Urinary bladder (tissue), 4 donors: ENCODE measurements around the gene TBC1D19. TPM values are rescaled to one million over a fixed set of nuclear protein-coding genes. Genes with fewer than 3 reads are reported as not detected.

Source experiments
- DNase-seq: peaks from one replicate; pipeline ENCODE4 v3.0.0-alpha.2; 2015; ENCODE audit errors: extremely low spot score
- H3K27ac ChIP-seq: one replicate; pipeline ENCODE4 v1.5.1; 2013; ENCODE audit warnings: low read depth, mild to moderate bottlenecking, moderate library complexity
- H3K36me3 ChIP-seq: one replicate; pipeline ENCODE4 v1.6.1; 2013; ENCODE audit warnings: mild to moderate bottlenecking, moderate library complexity; ENCODE audit not compliant: insufficient read depth
- H3K4me1 ChIP-seq: one replicate; pipeline ENCODE4 v1.6.1; 2013; ENCODE audit warnings: mild to moderate bottlenecking, moderate library complexity; ENCODE audit not compliant: insufficient read depth
- H3K4me3 ChIP-seq: one replicate; pipeline ENCODE4 v1.5.1; 2013; ENCODE audit warnings: low read depth, low read length
- WGBS: extraction: QIAGEN DNeasy Blood & Tissue Kit; methylation state at CpG from one replicate; pipeline ENCODE4 v1.1.7; 2013; 5-methylcytosine and 5-hydroxymethylcytosine counted together
- polyA plus RNA-seq: library from polyadenylated mRNA; stranded (reverse); fragments of 200-250 nt; gene quantifications from one replicate; pipeline ENCODE4 v1.2.3, GENCODE V29; 2013
- total RNA-seq: library from RNA; depleted of rRNA; stranded (reverse); fragments of >200 nt; gene quantifications from one replicate; pipeline ENCODE4 v1.2.3, GENCODE V29; 2014
- donor health status: healthy with polysubstance abuse.
- donor health status: healthy.

TBC1D19 gene
- total and polyA plus RNA-seq, 2 donors, result 7.2 to 77.0 TPM

DNA sequence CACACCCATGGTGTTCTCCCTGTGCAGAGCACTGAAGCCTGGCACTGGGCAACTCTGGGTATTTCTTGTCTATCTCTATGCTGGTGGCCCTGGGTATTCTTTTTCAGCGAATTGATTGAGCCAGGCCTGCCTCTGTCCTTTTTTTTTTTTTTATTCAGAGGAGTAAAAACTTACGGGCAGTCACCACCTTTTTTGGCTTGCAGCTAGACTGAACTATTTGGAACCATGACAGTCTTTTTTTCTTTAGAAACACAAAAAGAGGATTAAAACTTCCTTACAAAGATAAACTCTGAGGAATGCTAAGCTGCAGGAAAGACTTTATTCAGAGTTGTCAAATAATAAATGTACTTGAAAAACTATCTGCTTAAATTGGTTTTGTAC lies 157.6 kb downstream of the TBC1D19 start:
- Histone ChIP-seq H3K36me3 (no peaks in the 10 kb centered on the region), H3K4me3 (no peak overlapping the region), H3K4me1 (no peaks in the 10 kb centered on the region), H3K27ac (no peak overlapping the region)
- DNase-seq, result no peak
- 30% methylated on average over 2 of the region's 2 CpGs for WGBS

DNA sequence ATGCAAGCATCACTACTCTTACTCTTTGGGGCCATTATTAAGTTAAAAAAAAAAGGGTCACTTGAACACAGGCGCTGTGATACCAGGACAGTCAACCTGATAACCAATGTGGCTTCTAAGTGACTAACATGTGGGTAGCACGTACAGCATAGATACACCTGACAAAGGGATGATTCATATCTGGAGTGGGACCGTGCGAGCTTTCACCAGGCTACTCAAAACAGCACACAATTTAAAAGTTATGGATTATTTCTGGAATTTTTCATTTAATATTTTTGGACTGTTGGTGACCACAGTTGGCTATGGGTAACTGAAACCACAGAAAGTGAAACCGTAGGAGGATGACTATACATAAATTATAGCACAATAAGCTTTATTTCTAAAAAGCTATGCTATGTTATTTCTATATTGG lies 162.9 kb downstream of the TBC1D19 start:
- Histone ChIP-seq H3K4me1 (no peaks in the 10 kb centered on the region), H3K27ac (no peak overlapping the region), H3K4me3 (no peak overlapping the region), H3K36me3 (peaks cover 2% of the 10 kb centered on the region)
- DNase-seq, result no peak
- 90% methylated on average over 5 of the region's 5 CpGs for WGBS

- H3K4me1 ChIP-seq, result no peaks in the 10 kb centered on the region
- H3K4me3 ChIP-seq, result no peak overlapping the region
- no peak for DNase-seq
- peaks cover 2% of the 10 kb centered on the region for H3K36me3 ChIP-seq
- H3K27ac ChIP-seq, result no peak overlapping the region
Observed at GRCh38 chr4:26748811-26749210, 164.9 kb downstream of the TBC1D19 start.

- WGBS, result 92% methylated on average over 2 of the region's 2 CpGs
- Histone ChIP-seq H3K4me1 (no peaks in the 10 kb centered on the region), H3K36me3 (peaks cover 2% of the 10 kb centered on the region), H3K4me3 (no peak overlapping the region), H3K27ac (no peak overlapping the region)
- no peak for DNase-seq
Observed at GRCh38 chr4:26749867-26750266, 166.0 kb downstream of the TBC1D19 start.

DNA sequence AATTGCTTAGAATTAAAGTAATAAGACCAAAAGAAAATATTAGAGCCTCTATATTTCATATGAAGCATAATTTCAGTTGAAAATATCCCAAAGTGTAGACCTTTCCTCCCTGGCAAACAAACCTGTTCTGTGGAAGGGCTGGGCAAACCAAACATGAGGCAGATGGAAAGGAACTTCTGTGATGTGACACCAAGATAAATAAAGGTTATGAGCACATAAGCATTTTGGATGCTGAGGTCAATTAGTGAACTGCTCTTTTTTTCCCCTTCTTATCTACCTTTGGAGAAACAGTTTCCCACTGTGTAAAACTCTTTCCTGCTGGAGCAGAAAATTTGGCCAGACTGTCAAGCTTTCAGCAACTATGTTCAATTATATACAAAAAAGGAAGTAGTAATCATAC lies 167.1 kb downstream of the TBC1D19 start:
- no peaks in the 10 kb centered on the region for H3K4me1 ChIP-seq
- no peak overlapping the region for H3K4me3 ChIP-seq
- no peak for DNase-seq
- H3K36me3 ChIP-seq, result peaks cover 2% of the 10 kb centered on the region
- H3K27ac ChIP-seq, result no peak overlapping the region

DNA sequence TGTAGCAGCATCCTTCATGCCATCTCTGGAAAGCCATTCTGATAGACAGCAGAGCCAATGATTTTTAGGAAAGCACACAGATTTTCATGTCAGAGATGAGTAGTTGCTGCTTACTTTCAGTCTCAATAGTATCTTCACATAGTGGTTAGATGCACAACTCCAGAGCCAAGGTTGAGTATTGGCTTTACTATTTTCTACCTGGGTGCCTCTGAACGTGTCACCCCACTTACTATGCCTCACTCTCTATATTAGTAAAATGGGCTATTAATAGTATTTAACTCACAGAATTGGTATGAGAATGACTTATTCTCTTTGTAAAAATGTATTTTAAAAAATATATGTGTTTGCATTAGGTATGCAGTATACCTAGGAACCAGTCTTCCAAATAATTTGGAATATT lies 168.0 kb downstream of the TBC1D19 start:
- H3K36me3 ChIP-seq, result peaks cover under 1% of the 10 kb centered on the region
- DNase-seq, result no peak
- no peak overlapping the region for H3K4me3 ChIP-seq
- H3K4me1 ChIP-seq, result no peaks in the 10 kb centered on the region
- no peak overlapping the region for H3K27ac ChIP-seq
- WGBS, result 93% methylated on average over 1 of the region's 1 CpG

- no peaks in the 10 kb centered on the region for H3K36me3 ChIP-seq
- H3K27ac ChIP-seq, result no peak overlapping the region
- no peak for DNase-seq
- WGBS, result 94% methylated on average over 2 of the region's 2 CpGs
- no peak overlapping the region for H3K4me3 ChIP-seq
- H3K4me1 ChIP-seq, result no peaks in the 10 kb centered on the region
Observed at GRCh38 chr4:26753187-26753586, 169.3 kb downstream of the TBC1D19 start.

DNA sequence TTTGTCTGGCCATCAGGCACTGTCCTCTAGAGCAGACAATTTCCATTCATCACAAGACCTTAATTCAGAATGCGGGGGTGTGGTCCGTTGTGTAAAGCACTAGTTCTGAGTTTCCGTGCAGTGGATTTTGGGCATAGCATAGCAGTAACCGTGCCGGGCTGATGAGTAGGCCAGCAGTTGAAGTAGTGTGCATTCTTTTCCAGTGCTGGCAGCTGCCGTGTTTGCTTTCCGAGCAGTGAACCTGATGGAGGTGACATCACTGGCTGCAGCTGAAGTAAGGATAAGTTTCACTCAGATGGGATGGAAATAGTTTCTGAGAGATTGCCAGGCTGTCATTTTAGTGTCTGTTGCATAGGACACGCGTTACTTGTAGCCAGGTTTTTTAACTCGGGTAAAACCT lies 169.7 kb downstream of the TBC1D19 start:
- Histone ChIP-seq H3K4me3 (no peak overlapping the region), H3K4me1 (no peaks in the 10 kb centered on the region), H3K27ac (no peak overlapping the region), H3K36me3 (no peaks in the 10 kb centered on the region)
- no peak for DNase-seq
- 56% methylated on average over 10 of the region's 10 CpGs for WGBS

GRCh38 chr4:26757751-26758150 lies 173.9 kb downstream of the TBC1D19 start:
- Histone ChIP-seq H3K4me3 (no peak overlapping the region), H3K4me1 (no peaks in the 10 kb centered on the region), H3K36me3 (no peaks in the 10 kb centered on the region), H3K27ac (no peak overlapping the region)
- 86% methylated on average over 1 of the region's 1 CpG for WGBS
- no peak for DNase-seq

GRCh38 chr4:26758899-26759298 lies 175.0 kb downstream of the TBC1D19 start:
- Histone ChIP-seq H3K4me3 (no peak overlapping the region), H3K4me1 (no peaks in the 10 kb centered on the region), H3K27ac (no peak overlapping the region), H3K36me3 (no peaks in the 10 kb centered on the region)
- 94% methylated on average over 1 of the region's 1 CpG for WGBS
- DNase-seq, result no peak

DNA sequence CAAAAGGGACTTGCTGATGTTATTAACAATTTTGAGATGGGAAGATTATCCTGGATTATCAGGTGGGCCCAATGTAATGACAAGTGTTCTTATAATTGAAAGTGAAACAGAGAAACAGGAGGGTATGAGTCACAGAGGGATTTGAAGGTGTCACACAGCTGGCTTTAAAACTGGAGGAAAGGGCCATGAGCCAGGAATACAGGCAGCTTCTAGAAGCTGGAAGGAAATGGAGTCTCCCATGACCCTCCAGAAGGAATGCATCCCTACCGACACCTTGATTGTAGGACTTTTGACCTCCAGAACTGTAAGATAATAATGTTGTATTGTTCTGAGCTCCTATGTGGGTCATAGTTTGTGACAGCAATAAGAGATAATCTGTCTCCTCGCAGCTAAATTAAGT lies 178.8 kb downstream of the TBC1D19 start:
- DNase-seq, result no peak
- 78% methylated on average over 2 of the region's 2 CpGs for WGBS
- no peak overlapping the region for H3K4me3 ChIP-seq
- no peaks in the 10 kb centered on the region for H3K4me1 ChIP-seq
- no peaks in the 10 kb centered on the region for H3K36me3 ChIP-seq
- no peak overlapping the region for H3K27ac ChIP-seq

GRCh38 chr4:26763063-26763462 lies 179.2 kb downstream of the TBC1D19 start:
- 71% methylated on average over 2 of the region's 2 CpGs for WGBS
- DNase-seq, result no peak
- Histone ChIP-seq H3K4me3 (no peak overlapping the region), H3K27ac (no peak overlapping the region), H3K4me1 (no peaks in the 10 kb centered on the region), H3K36me3 (no peaks in the 10 kb centered on the region)

GRCh38 chr4:26763648-26764047 lies 179.8 kb downstream of the TBC1D19 start:
- H3K36me3 ChIP-seq, result no peaks in the 10 kb centered on the region
- H3K27ac ChIP-seq, result no peak overlapping the region
- no peaks in the 10 kb centered on the region for H3K4me1 ChIP-seq
- 83% methylated on average over 3 of the region's 3 CpGs for WGBS
- H3K4me3 ChIP-seq, result no peak overlapping the region
- DNase-seq, result no peak

DNA sequence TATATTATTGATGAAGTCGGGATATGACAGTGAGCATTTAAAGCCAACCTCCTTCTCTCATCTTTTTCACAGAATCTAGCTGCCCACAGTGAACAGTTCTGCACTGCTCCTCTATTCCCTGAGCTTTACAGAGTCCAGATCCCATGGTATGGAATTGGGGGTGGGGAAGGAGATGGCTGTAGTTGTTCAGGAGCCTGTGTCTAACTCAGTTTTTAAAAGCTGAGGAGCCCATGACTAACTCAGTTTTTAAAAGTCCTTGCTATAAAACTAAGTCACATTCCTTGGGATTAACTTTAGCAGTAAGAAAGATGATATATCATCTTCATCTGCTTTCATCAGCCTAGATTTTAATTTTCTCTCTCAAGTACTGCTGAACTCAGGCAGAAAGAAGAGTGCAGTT lies 180.3 kb downstream of the TBC1D19 start:
- Histone ChIP-seq H3K4me1 (no peaks in the 10 kb centered on the region), H3K4me3 (no peak overlapping the region), H3K27ac (no peak overlapping the region), H3K36me3 (no peaks in the 10 kb centered on the region)
- DNase-seq, result no peak
- WGBS, result 90% methylated on average over 1 of the region's 1 CpG

DNA sequence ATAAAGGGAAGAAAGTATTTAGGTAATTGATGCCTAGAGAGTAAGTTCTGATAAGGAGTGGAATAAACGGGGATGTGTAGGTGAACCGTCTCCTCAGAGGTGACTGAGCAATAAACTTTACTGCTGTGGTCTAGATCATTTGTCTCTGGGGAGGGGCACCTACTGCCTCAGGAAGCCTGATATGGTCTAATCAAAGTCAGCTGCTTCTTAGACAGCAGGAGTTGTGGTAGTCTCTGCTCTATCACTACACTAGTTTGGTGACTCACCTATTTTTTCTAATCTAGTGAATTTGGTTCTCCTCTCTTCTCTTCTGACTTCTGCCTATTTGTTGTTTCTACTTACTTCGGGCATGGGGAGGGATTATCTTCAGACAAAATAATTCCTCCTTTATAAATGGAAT lies 181.6 kb downstream of the TBC1D19 start:
- Histone ChIP-seq H3K4me1 (no peaks in the 10 kb centered on the region), H3K36me3 (no peaks in the 10 kb centered on the region), H3K4me3 (no peak overlapping the region), H3K27ac (no peak overlapping the region)
- DNase-seq, result no peak
- WGBS, result 80% methylated on average over 3 of the region's 3 CpGs
